Suprapubic skin (tissue), 4 donors: ENCODE data around the gene NDC1.

ENCODE experiments used
- EP300 ChIP-seq: sonication (generic); formaldehyde crosslinking; IDR thresholded peaks from one replicate; pipeline ENCODE4 v1.6.1; 2017; ENCODE audit warnings: antibody characterized with exemption
- POLR2A ChIP-seq, 2 donors: fragments of 450-650 bp; IDR thresholded peaks; one replicate each; pipeline ENCODE4 v1.6.1; 2017; ENCODE audit warnings: antibody characterized with exemption in 2 of 2, mild to moderate bottlenecking in 2 of 2, moderate library complexity in 2 of 2
- POLR2AphosphoS5 ChIP-seq, 3 donors: sonication (generic); formaldehyde crosslinking; IDR thresholded peaks; one replicate each; pipeline ENCODE4 v1.6.1; 2017; ENCODE audit warnings: antibody characterized with exemption in 3 of 3
- TF ChIP-seq, protein P1 (sequence below), 2 donors: fragments of 200-600 bp in 1 of 2; fragments of 450-650 bp in 1 of 2; sonication (generic) in 1 of 2; IDR thresholded peaks; one replicate each; pipeline ENCODE4 v1.5.1; 2016 to 2019; ENCODE audit warnings: antibody characterized with exemption in 2 of 2, mild to moderate bottlenecking in 1 of 2, moderate library complexity in 1 of 2

DNA sequence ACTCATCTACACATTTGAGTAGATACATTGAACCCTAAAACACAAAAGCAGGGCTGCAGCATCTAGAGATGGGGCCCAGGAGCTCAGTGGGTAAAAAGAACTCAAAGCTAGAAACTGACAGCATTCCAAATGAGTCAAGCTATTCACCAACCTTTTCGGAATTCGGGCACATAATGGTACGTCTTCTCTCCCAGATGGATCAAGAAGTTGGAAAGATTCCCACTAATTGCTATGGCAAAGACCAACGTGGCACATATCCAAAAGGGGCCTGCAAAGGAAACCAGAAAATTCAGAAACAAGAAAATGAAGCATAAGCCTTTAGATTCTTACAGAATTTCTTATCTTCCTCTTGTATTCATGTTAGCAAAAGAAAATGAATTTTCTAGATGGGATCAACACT lies 33.1 kb upstream of the NDC1 start:
- TF ChIP-seq, protein P1, sequence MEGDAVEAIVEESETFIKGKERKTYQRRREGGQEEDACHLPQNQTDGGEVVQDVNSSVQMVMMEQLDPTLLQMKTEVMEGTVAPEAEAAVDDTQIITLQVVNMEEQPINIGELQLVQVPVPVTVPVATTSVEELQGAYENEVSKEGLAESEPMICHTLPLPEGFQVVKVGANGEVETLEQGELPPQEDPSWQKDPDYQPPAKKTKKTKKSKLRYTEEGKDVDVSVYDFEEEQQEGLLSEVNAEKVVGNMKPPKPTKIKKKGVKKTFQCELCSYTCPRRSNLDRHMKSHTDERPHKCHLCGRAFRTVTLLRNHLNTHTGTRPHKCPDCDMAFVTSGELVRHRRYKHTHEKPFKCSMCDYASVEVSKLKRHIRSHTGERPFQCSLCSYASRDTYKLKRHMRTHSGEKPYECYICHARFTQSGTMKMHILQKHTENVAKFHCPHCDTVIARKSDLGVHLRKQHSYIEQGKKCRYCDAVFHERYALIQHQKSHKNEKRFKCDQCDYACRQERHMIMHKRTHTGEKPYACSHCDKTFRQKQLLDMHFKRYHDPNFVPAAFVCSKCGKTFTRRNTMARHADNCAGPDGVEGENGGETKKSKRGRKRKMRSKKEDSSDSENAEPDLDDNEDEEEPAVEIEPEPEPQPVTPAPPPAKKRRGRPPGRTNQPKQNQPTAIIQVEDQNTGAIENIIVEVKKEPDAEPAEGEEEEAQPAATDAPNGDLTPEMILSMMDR (IDR thresholded peaks at IDR 0.05): no peak
- TF ChIP-seq POLR2A (IDR thresholded peaks at IDR 0.05) (no peak), EP300 (no peak), POLR2AphosphoS5 (IDR thresholded peaks at IDR 0.05) (no peak)
